ENCODE results near the gene DICER1. TPM values are rescaled to one million over a fixed set of nuclear protein-coding genes. Genes with fewer than 3 reads are reported as not detected.

DICER1 gene
- polyA plus RNA-seq, 1 donor from 2014 or later, result 93.8 TPM

- no peak overlapping the region for H2AFZ ChIP-seq (ENCODE audit: low read depth, low read length)
- no peak overlapping the region for H3K27ac ChIP-seq (ENCODE audit: low read length)
- no peaks in the 10 kb centered on the region for H3K27me3 ChIP-seq (ENCODE audit: insufficient read depth, low read depth, low read length)
- TF ChIP-seq MXI1 (conservative IDR thresholded peaks at IDR 0.05; ENCODE audit: poor library complexity, severe bottlenecking) (no peak), POLR2AphosphoS5 (IDR thresholded peaks at IDR 0.05) (no peak), SMC3 (conservative IDR thresholded peaks at IDR 0.05; ENCODE audit: poor library complexity) (no peak), EP300 (conservative IDR thresholded peaks at IDR 0.05; ENCODE audit: poor library complexity, severe bottlenecking) (no peak), CTCF (IDR thresholded peaks at IDR 0.05; ENCODE audit: poor library complexity, severe bottlenecking) (no peak), REST (IDR thresholded peaks at IDR 0.05; ENCODE audit: borderline replicate concordance) (no peak), TAF1 (IDR thresholded peaks at IDR 0.05; ENCODE audit: low read depth) (no peak), EZH2 (IDR thresholded peaks at IDR 0.05; ENCODE audit: borderline replicate concordance, insufficient read depth, low read length, poor library complexity, severe bottlenecking) (no peak), RAD21 (conservative IDR thresholded peaks at IDR 0.05) (no peak)
- no peak overlapping the region for H3K4me3 ChIP-seq (ENCODE audit: low read length)
- H3K36me3 ChIP-seq (ENCODE audit: insufficient read depth, low read length), result no peaks in the 10 kb centered on the region
- H4K20me1 ChIP-seq (ENCODE audit: insufficient read depth), result no peaks in the 10 kb centered on the region
- H3K4me2 ChIP-seq (ENCODE audit: low read length), result no peak overlapping the region
- no peaks in the 10 kb centered on the region for H3K9me2 ChIP-seq (ENCODE audit: insufficient read depth, low read length)
- H3F3A ChIP-seq (ENCODE audit: insufficient read depth, low read length, poor library complexity, severe bottlenecking), result no peaks in the 10 kb centered on the region
- no peak overlapping the region for H3K9ac ChIP-seq (ENCODE audit: low read length)
- H3K79me2 ChIP-seq (replicated peaks; ENCODE audit: insufficient read depth, low read length), result no peaks in the 10 kb centered on the region
- H3K9me3 ChIP-seq (ENCODE audit: low read length), result no peaks in the 10 kb centered on the region
Observed at GRCh38 chr14:95055318-95055717, 102.0 kb downstream of the DICER1 start.

GRCh38 chr14:95054346-95055280 is 102.7 kb downstream of the DICER1 start:
- Histone ChIP-seq H3K9me3 (ENCODE audit: low read length) (no peaks in the 10 kb centered on the region), H3F3A (ENCODE audit: insufficient read depth, low read length, poor library complexity, severe bottlenecking) (no peaks in the 10 kb centered on the region), H4K20me1 (ENCODE audit: insufficient read depth) (no peaks in the 10 kb centered on the region), H3K4me3 (ENCODE audit: low read length) (no peak overlapping the region), H3K27ac (ENCODE audit: low read length) (no peak overlapping the region), H3K79me2 (replicated peaks; ENCODE audit: insufficient read depth, low read length) (no peaks in the 10 kb centered on the region), H3K9ac (ENCODE audit: low read length) (no peak overlapping the region), H3K27me3 (ENCODE audit: insufficient read depth, low read depth, low read length) (no peaks in the 10 kb centered on the region), H2AFZ (ENCODE audit: low read depth, low read length) (no peak overlapping the region), H3K4me2 (ENCODE audit: low read length) (no peak overlapping the region), H3K9me2 (ENCODE audit: insufficient read depth, low read length) (no peaks in the 10 kb centered on the region), H3K36me3 (ENCODE audit: insufficient read depth, low read length) (no peaks in the 10 kb centered on the region)
- no peak for TF ChIP-seq REST (IDR thresholded peaks at IDR 0.05; ENCODE audit: borderline replicate concordance)
- no peak for TF ChIP-seq POLR2AphosphoS5 (IDR thresholded peaks at IDR 0.05)
- TF ChIP-seq CTCF (IDR thresholded peaks at IDR 0.05; ENCODE audit: poor library complexity, severe bottlenecking), result no peak
- TF ChIP-seq RAD21 (conservative IDR thresholded peaks at IDR 0.05), result no peak
- TF ChIP-seq MXI1 (conservative IDR thresholded peaks at IDR 0.05; ENCODE audit: poor library complexity, severe bottlenecking), result no peak
- no peak for TF ChIP-seq SMC3 (conservative IDR thresholded peaks at IDR 0.05; ENCODE audit: poor library complexity)
- TF ChIP-seq EZH2 (IDR thresholded peaks at IDR 0.05; ENCODE audit: borderline replicate concordance, insufficient read depth, low read length, poor library complexity, severe bottlenecking), result no peak
- TF ChIP-seq EP300 (conservative IDR thresholded peaks at IDR 0.05; ENCODE audit: poor library complexity, severe bottlenecking), result no peak
- TF ChIP-seq TAF1 (IDR thresholded peaks at IDR 0.05; ENCODE audit: low read depth), result no peak

Measured in neural cell (in vitro differentiated cells).